ENCODE data around the gene ABHD15. TPM values are rescaled to one million over a fixed set of nuclear protein-coding genes. Genes with fewer than 3 reads are reported as not detected.
A peak's percentile ranks its signal among the peaks of the same experiment; 100 is the strongest.

ABHD15 gene
- total RNA-seq, 2 donors from 2014 or later = 9.0 to 9.5 TPM

GRCh38 chr17:29572691-29573557, 6.1 kb upstream of the ABHD15 start:
- H3K27me3 ChIP-seq = no peaks in the 10 kb centered on the region
- H3K27ac ChIP-seq = peak overlapping the region; percentile 61 to 68
- peaks cover 43% of the 10 kb centered on the region for H3K36me3 ChIP-seq
- peak overlapping the region; percentile 27 to 54 for H3K4me3 ChIP-seq
- no peak for DNase-seq (ENCODE audit: low spot score)
- H3K9me3 ChIP-seq = no peaks in the 10 kb centered on the region
- H3K4me1 ChIP-seq = peaks cover 0 to 40% of the 10 kb centered on the region in 2 donors
- TF ChIP-seq CTCF (IDR thresholded peaks at IDR 0.05) = peak; percentile 68 to 89

- Histone ChIP-seq H3K36me3 (peaks cover 34% of the 10 kb centered on the region), H3K27me3 (no peaks in the 10 kb centered on the region), H3K9me3 (no peaks in the 10 kb centered on the region), H3K4me3 (peak overlapping the region; percentile 27 to 54), H3K27ac (peak overlapping the region; percentile 61 to 68), H3K4me1 (peaks cover 0 to 32% of the 10 kb centered on the region in 2 donors)
- TF ChIP-seq CTCF (IDR thresholded peaks at IDR 0.05) = no peak
- peak; percentile 58 for DNase-seq (ENCODE audit: low spot score)
Measured at GRCh38 chr17:29571883-29572681, 5.2 kb upstream of the ABHD15 start.

GRCh38 chr17:29571486-29571882, 4.6 kb upstream of the ABHD15 start:
- Histone ChIP-seq H3K27me3 (no peaks in the 10 kb centered on the region), H3K4me1 (peaks cover 0 to 34% of the 10 kb centered on the region in 2 donors), H3K36me3 (peaks cover 28% of the 10 kb centered on the region), H3K27ac (peak overlapping the region; percentile 9 to 68), H3K4me3 (no peak overlapping the region), H3K9me3 (no peaks in the 10 kb centered on the region)
- no peak for TF ChIP-seq CTCF (IDR thresholded peaks at IDR 0.05)
- peak; percentile 53 for DNase-seq (ENCODE audit: low spot score)

GRCh38 chr17:29570521-29570920, 3.7 kb upstream of the ABHD15 start:
- Histone ChIP-seq H3K9me3 (no peaks in the 10 kb centered on the region), H3K27me3 (no peaks in the 10 kb centered on the region), H3K4me3 (no peak overlapping the region), H3K36me3 (peaks cover 19% of the 10 kb centered on the region), H3K27ac (no peak overlapping the region), H3K4me1 (peaks cover 0 to 44% of the 10 kb centered on the region in 2 donors)
- no peak for TF ChIP-seq CTCF (IDR thresholded peaks at IDR 0.05)
- DNase-seq (ENCODE audit: low spot score) = peak; percentile 53

- Histone ChIP-seq H3K36me3 (peaks cover 7% of the 10 kb centered on the region), H3K27ac (peak overlapping the region; percentile 86 to 97), H3K27me3 (no peaks in the 10 kb centered on the region), H3K4me3 (peak overlapping the region; percentile 63 to 66), H3K9me3 (no peaks in the 10 kb centered on the region), H3K4me1 (peaks cover 0 to 53% of the 10 kb centered on the region in 2 donors)
- TF ChIP-seq CTCF (IDR thresholded peaks at IDR 0.05) = no peak
- DNase-seq (ENCODE audit: low spot score) = peak; percentile 59
Measured at GRCh38 chr17:29569245-29569950, 2.6 kb upstream of the ABHD15 start.
